NCI-H345 treated with DMSO at 0.1 percent for 48 hours (cell line): ENCODE results near the gene POLDIP3.
"Not testable (repeated sequence)": the region's sequence is repeated elsewhere in the genome, so short reads cannot be mapped to it uniquely, and the experiment has no call there.

Source experiments
- DNase-seq: peaks from one replicate; lab custom pipeline; 2025; ENCODE audit not compliant: unreplicated experiment; lab: John Stamatoyannopoulos, UW

Gene POLDIP3

DNA sequence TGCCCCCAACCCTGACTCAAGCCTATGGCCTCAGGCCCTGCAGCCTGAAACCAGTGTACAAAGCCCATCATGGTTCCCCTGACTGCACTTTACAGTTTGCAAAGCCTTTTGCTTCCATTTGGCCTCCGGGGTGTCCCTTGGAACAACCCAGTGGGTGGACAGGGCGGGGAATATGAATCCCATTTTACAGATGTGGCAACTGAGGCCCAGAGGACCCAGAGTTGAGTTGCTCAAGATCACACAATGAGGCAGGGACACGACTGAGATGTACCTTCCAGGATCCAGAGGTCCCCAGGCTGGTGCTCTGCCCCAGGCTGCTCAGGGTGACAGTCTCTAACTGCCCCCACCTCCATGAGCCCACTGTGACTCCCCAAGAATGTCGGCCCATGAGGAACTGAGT is 5.4 kb upstream of the POLDIP3 start:
- no peak for DNase-seq

DNA sequence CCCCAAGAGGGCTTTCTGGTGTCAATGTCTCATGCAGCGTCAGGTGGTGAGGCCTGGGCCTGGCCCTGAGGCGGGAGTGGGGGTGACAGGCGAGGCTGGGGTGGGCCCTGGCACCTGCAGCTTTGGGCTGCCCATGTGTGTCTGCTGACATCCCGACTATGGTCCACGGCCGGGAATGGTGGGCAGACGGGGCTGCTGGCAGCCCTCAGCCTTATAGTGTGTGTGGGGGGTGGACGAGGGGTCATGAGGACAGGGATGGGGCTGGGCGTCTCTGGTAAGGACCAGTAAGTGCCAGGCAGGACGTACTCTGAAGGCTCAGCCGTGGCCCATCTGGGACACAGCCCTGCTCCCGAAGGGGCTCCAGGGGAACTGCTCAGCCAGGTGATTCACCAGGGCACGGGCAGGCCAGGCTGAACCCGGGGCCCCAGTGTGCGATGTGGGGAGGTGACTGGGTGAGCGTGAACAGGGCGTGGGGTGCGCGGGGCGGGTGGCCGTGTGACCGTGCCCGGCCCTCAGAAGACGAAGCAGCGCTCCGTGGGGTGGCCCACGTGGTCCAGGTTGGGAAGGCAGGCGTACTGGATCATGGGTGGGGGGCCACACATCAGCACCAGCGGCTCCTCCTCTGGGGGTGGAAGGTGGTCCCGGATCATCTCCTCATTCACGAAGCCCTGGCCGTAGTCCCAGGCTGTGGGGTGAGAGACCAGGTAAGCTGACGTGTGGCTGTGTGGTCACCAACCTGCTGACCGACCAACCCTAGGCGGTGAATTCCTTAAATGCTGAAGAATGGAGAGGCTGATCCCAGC is 4.8 kb upstream of the POLDIP3 start:
- DNase-seq = no peak

DNA sequence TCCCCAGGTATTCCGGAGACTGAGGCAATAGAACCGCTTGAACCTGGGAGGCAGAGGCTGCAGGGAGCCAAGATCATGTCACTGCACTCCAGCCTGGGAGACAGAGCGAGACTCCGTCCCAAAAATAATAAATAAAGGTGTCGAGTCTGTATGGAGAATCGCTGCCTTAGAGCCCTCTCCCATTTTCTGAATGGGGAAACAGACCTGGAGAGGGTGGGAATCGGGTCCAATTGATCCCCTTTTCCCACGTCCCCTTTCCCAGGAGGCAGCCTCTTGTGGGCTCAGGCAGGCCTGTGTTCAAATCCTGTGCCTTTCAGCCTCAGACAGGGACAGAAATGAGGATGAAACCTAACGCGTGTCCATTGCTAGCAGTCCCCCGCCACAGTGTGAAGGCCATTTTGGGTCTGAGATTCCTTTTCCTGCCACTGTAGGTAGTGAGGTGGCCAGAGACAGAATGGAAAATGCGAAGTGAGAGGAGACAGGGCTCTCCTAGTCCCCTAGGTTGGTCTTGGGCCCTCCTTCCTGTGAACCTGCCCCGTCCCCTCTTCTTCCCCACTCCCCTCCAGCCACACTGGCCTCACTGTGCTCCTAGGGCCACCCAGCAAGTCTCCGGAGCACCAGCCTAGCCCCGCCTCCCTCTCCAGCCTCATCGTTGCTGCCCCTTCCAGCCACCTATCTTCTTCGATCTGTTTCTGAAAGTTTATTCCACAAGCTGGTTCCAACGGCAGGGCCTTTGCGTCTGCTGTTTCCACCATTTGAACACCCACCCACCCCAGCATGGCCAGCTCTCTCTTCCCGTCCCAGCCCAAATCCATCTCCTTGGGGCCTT is 2.7 kb upstream of the POLDIP3 start:
- DNase-seq = no peak

DNA sequence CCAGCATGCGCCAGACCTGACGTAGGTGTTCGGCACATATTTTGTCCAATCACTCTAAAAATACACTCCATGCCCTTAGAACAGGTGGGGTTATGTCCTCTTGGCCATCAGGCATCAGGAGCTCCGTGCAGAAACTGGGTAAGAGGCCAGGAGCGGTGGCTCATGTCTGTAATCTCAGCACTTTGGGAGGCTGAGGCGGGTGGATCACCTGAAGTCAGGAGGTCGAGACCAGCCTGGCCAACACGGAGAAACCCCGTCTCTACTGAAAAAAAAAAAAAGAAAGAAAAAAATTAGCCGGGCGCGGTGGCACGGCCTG is 1.1 kb upstream of the POLDIP3 start:
- DNase-seq = not testable (repeated sequence)

DNA sequence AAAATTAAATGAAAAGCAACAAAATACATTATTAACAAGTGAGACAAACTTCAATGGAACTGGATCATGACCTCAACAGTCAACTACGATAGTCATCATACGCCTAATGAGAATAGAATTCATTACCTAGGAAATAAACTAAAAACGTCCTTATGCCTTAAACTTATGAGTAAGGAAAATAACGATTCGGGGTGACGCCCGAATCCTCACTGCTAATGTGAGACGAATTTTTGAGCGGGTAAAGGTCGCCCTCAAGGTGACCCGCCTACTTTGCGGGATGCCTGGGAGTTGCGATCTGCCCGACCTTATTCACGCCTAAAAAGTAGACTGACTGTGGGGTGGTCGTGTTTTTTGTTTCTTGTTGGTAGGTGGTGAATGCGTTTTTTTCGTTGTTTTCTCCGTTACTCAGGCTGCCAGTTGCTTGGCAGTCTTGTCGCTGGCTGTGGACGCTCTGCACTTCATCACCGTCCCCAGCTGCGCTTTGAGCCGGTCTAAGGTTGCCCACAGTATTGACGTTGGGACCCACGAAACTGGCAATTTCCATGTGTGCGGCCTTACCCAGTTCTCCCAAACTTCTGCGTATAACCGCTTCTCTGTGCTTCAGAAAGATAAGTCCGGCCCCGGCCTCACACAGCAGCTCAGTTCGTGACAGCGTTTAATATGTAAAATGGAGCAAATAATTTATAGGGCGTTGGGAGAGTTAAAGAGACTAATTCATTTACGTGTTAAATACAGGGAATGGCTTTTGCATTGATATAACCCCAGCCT is 593 bp upstream of the POLDIP3 start:
- peak; percentile 85 for DNase-seq

DNA sequence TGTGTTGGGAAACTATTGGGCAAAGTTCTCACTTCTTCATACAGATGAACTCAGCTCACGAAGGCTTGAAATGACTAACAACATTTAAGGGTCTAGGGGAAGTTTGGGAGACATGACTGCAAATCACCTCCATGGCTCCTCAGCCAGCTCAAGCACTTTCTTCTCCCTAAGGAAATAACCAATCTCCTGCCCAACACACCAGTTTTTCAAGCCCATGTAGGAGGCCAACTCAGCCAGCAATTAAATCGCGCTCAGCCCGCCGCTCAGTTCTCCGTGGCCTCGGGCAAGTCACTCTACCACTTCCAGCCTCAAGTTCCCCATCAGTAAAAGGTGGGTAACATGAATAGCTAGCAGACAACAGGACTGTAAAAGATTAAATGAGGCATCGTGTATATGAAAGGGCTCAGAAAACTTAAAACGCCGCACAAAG is 796 bp downstream of the POLDIP3 start:
- no peak for DNase-seq

DNA sequence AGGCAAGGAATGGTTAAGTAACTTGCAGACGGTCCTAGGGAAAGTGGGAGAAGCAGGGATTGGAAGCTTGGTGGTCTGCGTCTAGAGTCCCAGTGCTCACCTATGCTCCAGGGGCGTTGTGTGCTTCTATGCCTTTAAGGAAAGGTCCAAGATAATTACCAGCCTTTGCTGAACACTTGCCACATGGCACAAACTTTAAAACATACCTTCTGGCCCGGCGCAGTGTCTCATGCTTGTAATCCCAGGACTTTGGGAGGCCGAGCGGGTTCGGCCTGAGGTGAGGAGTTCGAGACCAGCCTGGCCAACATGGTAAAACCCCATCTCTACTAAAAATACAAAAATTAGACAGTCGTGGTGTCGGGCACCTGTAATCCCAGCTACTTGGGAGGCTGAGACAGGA is 2.3 kb downstream of the POLDIP3 start:
- DNase-seq = no peak

DNA sequence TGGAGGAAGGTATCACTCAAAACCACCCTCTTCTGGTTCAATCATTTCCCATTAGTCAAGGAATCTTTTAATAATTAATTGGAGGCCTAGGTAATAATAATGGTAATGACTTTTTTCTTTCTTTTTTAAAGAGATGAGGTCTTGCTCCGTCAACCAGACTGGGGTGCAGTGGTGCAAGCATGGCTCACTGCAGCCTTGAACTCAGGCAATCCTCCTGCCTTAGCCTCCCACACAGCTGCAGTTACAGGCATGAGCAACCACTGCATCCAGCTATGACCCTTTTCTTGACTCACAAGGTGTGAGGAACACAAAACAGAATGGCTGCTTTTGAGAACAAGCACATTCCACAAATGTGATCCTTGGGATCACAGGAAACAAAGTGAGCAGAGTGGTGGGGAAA is 3.6 kb downstream of the POLDIP3 start:
- no peak for DNase-seq

DNA sequence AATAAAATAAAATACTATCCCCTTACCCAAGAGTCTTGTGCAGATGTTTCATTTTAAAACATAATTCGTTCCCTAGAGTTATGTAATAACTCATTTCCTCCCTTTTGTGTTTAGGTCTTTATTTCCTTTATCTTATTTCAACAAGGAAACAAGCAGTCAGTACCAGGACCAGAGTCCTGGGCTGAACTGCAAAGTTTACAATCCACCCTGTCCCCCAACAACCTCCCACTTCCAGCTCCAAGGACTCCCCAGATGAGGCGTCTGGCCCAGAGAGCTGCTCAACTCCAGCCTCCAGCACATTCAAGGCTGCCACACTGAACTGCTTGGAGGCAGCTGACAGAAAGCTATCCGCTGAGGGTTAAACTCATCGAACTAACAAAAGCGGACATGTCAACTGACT is 4.5 kb downstream of the POLDIP3 start:
- no peak for DNase-seq

DNA sequence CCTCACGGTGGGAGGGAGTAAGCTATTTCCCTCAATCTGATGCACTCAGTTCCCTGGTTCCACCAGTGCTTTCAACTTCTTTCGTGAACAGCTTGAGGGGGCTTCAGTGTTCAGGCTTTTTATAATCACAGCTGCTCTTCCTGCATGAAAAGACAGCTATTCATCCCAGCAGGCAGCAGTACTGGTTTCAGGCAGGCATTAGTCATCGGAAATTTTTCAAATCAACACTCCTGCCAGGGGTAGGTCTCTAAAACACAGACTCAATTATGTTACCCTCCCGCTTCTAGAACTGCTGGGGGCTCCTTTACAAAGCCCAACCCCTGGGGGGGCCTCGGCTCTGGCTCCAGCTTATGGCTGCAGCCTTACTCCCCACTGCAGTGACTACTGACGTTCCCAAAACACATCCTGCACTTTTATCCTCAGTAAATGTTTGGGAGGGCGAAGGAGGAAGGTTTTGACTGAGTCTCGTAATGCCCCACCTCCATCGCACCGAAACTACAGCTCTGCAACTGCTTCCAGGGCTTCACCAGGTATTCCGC is 5.8 kb downstream of the POLDIP3 start:
- no peak for DNase-seq

DNA sequence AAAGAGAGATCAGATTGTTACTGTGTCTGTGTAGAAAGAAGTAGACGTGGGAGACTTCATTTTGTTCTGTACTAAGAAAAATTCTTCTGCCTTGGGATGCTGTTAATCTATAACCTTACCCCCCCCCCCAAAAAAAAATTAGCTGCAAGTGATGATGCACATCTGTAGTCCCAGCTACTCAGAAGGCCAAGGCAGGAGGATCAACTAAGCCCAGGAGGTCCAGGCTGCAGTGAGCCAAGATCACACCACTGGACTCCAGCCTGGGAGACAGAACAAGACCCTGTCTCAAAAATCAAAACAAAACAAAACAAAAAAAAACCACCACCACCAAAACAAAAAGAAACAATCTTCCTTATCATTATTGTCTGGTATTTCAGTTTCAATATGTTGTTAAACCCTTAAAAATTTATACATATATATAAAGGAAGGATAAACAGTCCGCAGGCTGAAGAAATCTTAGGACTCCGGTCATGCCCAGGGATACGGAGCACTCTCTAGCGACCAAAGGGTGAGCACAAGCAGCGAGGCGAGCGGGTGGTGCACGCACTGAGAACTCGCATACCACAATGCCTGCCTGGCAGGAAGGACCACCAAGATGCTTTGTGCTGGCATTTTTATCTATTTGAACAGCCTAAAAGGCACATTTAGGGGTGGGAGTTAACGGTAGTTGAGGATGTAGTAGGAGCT is 6.4 kb downstream of the POLDIP3 start:
- no peak for DNase-seq

DNA sequence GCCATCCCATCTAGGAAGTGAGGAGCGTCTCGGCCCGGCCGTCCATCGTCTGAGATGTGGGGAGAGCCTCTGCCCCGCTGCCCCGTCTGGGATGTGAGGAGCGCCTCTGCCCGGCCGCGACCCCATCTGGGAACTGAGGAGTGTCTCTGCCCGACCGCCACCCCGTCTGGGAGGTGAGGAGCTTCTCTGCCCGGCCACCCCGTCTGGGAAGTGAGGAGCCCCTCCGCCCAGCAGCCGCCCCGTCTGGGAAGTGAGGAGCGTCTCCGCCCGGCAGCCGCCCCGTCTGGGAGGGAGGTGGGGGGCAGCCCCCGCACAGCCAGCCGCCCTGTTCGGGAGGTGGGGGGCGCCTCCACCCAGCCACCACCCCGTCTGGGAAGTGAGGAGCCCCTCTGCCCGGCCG is 7.0 kb downstream of the POLDIP3 start:
- not testable (repeated sequence) for DNase-seq

DNA sequence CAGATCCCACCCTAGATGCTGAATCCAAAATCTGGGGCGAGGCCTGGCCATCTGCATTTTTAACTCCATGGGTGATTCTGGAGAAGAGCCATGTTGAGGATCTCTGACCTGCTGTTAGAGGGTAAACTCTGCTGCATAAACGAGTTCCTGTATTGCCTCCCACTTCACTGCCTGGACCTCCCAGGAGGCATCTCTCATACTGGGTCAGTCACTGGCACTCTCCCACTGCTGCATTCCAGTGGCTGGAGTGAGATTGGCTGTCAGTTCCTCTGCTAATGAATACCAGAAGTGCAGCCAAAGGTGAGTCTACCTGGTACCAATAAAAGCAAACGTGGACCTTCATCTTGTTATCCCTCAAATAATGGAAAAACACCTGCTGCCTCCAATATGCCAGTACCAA is 10.3 kb downstream of the POLDIP3 start:
- no peak for DNase-seq

DNA sequence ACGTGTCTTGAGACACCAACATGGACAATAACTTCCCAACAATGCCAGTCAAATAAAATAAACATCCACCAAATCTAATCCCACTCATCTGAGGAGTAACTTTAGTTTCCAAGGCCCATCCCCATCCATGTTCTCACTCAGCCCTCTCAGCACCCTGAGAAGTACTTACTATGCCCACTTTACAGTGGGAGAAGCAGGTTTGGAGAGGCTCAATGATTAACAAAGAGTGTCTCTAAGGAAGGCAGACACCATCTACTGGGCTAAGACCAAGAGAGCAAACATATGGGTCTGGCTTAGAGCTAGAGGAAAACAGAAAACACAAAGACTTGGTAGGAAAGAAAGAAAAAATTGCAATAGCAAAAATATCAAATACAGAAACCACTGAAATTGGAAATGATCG is 11.3 kb downstream of the POLDIP3 start:
- no peak for DNase-seq

DNA sequence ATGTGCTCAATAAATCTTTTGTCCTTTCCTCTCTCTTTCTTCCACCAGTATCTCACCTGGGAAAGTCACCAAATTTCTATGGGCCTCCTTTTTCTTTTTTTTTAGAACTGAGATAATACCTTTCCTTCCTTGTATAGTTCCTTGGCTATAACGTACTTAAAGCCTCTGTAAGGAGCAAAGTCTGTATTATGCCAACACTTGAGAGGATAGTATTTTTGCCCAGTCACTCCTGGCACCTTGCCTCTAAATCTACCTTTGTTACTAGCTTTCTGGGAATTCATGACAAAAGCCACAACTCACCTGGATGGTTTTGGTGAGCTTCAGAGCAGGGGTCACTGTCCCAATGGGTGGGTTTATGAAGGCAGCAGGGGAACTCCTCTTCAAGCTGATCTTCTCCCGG is 12.2 kb downstream of the POLDIP3 start:
- no peak for DNase-seq

DNA sequence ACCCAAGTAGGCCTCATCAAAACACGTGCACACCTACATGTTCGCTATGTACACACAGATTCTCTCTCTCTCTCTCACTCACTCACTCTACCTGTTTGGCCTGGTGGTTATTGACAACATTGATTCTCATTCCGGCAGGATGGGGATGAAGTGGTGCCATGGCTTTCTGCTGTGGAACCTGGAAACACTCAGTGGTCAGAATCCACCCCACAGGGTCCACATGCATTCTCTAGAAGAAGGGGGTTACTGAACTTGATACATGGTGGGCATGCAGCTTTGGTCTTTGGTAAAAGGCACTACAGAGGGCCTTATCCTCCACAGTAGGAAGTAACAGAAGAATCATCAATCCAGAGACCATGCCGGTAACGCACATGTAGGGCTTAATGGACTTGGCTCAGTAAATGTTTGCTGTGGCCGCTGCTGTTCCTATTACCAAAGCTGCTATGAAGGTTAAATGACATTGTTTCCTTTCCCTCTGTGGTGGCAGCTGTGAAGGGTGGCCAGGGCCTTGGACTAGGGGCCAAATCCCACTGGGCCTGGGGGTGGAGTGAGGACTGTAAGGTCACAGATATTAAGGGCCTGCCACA is 12.7 kb downstream of the POLDIP3 start:
- DNase-seq = no peak

DNA sequence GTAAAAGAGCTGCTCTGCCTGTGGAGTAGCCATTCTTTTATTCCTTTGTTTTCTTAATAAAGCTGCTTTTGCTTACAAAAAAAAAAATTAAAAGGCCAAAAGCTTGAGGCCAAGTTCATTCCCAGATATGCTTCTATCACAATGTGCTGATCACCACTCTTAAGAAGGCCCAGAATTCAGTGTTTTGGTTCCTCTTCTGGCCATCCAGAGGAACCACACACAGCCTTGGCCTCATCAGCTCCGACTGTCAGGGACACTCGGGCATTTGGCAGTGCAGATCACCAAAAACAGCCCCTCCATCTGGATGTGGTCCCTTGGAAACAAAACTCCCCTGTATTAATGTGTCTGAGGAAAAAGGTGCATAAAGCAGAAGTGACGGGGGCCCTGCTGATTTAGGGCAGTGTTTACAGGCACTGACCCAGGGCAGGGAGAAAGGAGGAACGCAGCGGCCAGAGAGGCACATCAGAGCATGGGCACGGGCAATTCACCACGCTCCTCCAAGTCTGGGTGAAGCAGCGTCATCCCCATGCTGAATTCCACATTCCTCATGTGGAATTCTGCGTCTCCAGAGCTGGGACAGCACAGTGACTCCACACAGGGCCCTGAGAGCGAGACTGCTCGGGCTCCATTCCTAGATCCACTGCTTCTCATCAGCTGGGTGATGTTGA is 17.7 kb downstream of the POLDIP3 start:
- DNase-seq = no peak

DNA sequence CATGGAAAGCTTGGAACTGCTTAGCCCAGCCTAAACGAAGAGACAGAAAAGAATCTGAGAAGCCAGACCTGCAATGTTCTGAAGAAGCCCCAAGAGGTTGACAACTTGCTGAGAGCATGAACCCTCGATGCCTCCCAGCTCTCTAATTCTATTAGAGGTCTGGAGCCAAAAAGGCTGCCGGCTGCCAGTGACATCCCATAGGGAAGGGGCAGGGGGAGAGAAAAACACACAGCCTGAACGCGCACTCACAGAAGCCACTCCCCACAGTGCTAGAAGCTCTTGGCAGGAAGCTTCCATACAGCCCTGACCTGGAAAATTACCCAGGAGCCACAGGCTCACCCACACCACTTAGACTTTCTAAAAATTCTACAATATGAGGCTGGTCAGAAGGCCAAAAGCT is 18.3 kb downstream of the POLDIP3 start:
- DNase-seq = no peak

DNA sequence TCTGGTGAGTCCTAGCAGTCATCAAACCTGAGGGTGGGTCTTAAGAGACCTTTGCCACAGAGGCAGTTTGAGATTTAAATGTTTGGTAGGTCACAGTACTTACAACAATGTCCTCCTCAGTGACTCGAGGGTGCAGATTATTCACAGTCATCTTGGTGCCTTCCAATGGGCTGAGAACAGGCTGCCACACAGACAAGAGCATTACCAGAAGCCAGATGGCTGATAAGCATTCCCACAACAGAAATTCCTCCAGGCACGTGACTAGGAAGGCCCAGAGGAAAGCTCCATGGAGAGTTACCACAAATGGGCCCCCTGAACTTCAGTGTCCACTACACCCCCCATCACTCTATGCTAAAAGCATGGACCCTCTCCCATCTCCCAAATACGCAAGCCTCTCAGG is 19.2 kb downstream of the POLDIP3 start:
- DNase-seq = no peak

DNA sequence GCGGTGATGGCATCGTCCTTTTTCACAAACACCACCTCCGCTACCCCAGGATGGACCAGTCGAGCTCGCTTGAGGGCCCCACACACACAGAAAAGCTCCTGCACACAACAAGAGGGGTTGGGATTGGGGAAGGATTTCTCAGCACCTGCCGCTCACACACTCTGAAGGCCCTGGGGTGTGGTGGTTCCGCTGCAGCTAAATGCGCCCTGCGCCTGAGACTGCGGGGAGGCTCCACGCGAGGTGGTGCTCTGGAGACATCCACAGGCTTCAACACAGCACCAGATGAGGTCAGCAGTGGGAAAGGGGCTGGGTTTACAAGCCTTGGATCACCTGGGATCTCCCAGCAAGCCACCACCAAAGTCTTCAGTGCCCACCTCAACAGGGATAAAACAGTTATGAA is 22.7 kb downstream of the POLDIP3 start:
- DNase-seq = no peak
